ENCODE results near the gene SUSD5.

GRCh38 chr3:33215739-33216138 lies 2.9 kb downstream of the SUSD5 start:
- TF ChIP-seq, protein P1, sequence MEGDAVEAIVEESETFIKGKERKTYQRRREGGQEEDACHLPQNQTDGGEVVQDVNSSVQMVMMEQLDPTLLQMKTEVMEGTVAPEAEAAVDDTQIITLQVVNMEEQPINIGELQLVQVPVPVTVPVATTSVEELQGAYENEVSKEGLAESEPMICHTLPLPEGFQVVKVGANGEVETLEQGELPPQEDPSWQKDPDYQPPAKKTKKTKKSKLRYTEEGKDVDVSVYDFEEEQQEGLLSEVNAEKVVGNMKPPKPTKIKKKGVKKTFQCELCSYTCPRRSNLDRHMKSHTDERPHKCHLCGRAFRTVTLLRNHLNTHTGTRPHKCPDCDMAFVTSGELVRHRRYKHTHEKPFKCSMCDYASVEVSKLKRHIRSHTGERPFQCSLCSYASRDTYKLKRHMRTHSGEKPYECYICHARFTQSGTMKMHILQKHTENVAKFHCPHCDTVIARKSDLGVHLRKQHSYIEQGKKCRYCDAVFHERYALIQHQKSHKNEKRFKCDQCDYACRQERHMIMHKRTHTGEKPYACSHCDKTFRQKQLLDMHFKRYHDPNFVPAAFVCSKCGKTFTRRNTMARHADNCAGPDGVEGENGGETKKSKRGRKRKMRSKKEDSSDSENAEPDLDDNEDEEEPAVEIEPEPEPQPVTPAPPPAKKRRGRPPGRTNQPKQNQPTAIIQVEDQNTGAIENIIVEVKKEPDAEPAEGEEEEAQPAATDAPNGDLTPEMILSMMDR (IDR thresholded peaks at IDR 0.05), result no peak
- no peak for TF ChIP-seq USF2 (CRISPR knock-in tag; IDR thresholded peaks at IDR 0.05)
- no peak for TF ChIP-seq MYBL2 (CRISPR knock-in tag; IDR thresholded peaks at IDR 0.05)
- no peak for TF ChIP-seq TCF7 (CRISPR knock-in tag; IDR thresholded peaks at IDR 0.05; ENCODE audit: low read depth)
- TF ChIP-seq ZBTB21 (CRISPR knock-in tag; IDR thresholded peaks at IDR 0.05; ENCODE audit: borderline replicate concordance), result no peak
- TF ChIP-seq, protein P2, sequence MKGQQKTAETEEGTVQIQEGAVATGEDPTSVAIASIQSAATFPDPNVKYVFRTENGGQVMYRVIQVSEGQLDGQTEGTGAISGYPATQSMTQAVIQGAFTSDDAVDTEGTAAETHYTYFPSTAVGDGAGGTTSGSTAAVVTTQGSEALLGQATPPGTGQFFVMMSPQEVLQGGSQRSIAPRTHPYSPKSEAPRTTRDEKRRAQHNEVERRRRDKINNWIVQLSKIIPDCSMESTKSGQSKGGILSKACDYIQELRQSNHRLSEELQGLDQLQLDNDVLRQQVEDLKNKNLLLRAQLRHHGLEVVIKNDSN (CRISPR knock-in tag; IDR thresholded peaks at IDR 0.05), result no peak
- TF ChIP-seq ZNF423 (CRISPR knock-in tag; IDR thresholded peaks at IDR 0.05), result no peak
- TF ChIP-seq SP1 (CRISPR knock-in tag; conservative IDR thresholded peaks at IDR 0.05), result no peak
- no peak for TF ChIP-seq FOXJ3 (CRISPR knock-in tag; IDR thresholded peaks at IDR 0.05; ENCODE audit: borderline replicate concordance)
- TF ChIP-seq ZNF138 (CRISPR knock-in tag; conservative IDR thresholded peaks at IDR 0.05), result no peak
- no peak for TF ChIP-seq ZNF425 (CRISPR knock-in tag; conservative IDR thresholded peaks at IDR 0.05)
- no peak for TF ChIP-seq ETV6 (CRISPR knock-in tag; IDR thresholded peaks at IDR 0.05)
- no peak for TF ChIP-seq TP53 (CRISPR knock-in tag; IDR thresholded peaks at IDR 0.05)
